ENCODE measurements around the gene MAPK4. TPM values are rescaled to one million over a fixed set of nuclear protein-coding genes. Genes with fewer than 3 reads are reported as not detected.
"Not testable (repeated sequence)": the region's sequence is repeated elsewhere in the genome, so short reads cannot be mapped to it uniquely, and the experiment has no call there.

MAPK4 gene
- 8.9 TPM for polyA plus RNA-seq (ENCODE audit: insufficient read length)
- long read RNA-seq, donor 1 = 0 reads
- long read RNA-seq, donor 2 = 0 reads
- long read RNA-seq, donor 3, full-length matches to known transcripts = 2 of 2 reads
- long read RNA-seq, donor 3, partial matches to known transcripts = 0 of 2 reads
- long read RNA-seq, donor 3, other reads (novel, unspliced or antisense) = 0 of 2 reads
- long read RNA-seq, donor 4 = 0 reads
- long read RNA-seq, donor 5, full-length matches to known transcripts = 2 of 2 reads
- long read RNA-seq, donor 5, partial matches to known transcripts = 0 of 2 reads
- long read RNA-seq, donor 5, other reads (novel, unspliced or antisense) = 0 of 2 reads
- long read RNA-seq, donor 6, full-length matches to known transcripts = 2 of 2 reads
- long read RNA-seq, donor 6, partial matches to known transcripts = 0 of 2 reads
- long read RNA-seq, donor 6, other reads (novel, unspliced or antisense) = 0 of 2 reads
- long read RNA-seq, donor 7, full-length matches to known transcripts = 2 of 2 reads
- long read RNA-seq, donor 7, partial matches to known transcripts = 0 of 2 reads
- long read RNA-seq, donor 7, other reads (novel, unspliced or antisense) = 0 of 2 reads
- long read RNA-seq, donor 8 = 0 reads

GRCh38 chr18:50559752-50560680 is at the start of gene MAPK4:
MAPK4 (plus strand) TSS chr18:50560087; CDS start chr18:50663959, 103,872 bp downstream.
- peak; percentile 50 for DNase-seq

- not testable (repeated sequence) for DNase-seq
Measured at GRCh38 chr18:50517277-50517676, 42.6 kb upstream of the MAPK4 start.

DNA sequence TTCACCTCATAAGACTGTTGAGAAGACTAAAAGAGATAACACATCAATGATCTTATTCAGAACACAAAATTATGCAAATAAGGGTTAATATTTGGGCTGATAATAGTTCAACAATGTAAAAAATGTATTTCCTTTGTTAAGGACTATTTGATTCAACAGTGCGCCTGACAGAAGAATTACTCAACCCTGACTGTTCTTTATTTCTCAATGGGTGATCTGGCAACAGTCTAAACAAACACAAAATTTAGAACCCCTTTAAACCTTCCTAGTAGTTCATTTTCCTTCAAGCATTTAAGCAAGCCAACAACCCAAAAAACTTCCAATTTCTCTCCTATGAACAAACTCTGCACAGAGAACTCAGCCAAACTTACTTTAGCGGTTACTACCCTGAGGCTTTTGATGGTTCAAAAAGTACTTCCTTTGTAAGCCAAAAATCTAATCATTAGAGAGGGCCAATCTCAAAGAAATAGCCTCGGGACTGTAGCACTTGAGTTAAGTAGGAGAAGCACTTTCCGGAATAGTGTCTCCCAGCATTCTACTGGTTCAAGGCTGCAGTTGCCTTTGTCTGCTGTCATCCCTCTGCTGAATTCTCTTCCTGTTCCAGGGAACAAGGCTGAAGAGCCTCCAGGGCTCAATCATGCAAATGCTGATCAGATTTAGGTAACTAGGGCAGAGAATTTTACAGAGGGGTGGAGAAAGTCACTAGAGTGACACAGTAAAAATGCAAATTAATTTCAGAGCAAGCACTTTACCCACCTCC is 40.9 kb upstream of the MAPK4 start:
- DNase-seq = no peak

GRCh38 chr18:50523165-50523564 is 36.7 kb upstream of the MAPK4 start:
- no peak for DNase-seq

- no peak for DNase-seq
Measured at GRCh38 chr18:50527636-50528307, 32.1 kb upstream of the MAPK4 start.

DNA sequence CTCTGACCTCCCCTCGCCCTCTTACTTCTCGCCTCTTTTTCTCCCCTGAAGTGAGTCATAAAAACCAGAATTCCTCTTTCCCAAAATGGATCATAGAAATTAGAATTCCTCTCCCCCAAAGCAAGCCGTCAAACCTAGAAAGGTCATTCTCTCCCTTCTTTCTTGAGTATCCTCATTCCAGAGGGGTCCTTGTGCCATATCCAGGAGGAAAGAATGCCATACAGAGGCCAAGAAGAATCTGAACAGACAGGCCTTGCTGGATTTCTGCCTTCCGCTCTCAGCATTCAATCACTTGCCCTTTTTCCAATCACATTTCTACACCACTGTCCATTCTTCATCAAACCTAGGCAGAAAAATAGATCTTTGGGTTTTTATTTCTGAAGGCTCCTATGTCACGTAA is 31.1 kb upstream of the MAPK4 start:
- no peak for DNase-seq

GRCh38 chr18:50533822-50534221 is 26.1 kb upstream of the MAPK4 start:
- not testable (repeated sequence) for DNase-seq

- DNase-seq = not testable (repeated sequence)
Measured at GRCh38 chr18:50544476-50544875, 15.4 kb upstream of the MAPK4 start.

DNA sequence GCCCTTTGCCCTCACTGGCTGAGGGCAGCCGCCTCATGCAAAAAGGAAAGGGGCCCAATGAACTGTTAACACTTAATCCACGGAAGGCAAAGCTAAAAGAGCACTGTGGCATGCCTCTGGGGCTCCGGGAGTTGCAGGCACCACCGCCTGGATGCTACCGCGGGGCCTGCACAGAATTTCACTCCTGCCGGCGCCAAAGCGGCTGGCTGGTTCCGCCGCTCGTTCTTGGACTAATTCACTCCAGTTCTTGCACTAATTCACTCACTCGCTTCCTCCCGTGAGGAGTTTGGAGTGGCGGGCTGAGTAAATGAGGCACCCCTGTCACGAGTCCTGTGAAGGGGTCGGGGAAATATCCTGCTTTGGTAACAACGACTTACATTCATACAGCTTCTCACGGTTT is 14.0 kb upstream of the MAPK4 start:
- DNase-seq = no peak

DNA sequence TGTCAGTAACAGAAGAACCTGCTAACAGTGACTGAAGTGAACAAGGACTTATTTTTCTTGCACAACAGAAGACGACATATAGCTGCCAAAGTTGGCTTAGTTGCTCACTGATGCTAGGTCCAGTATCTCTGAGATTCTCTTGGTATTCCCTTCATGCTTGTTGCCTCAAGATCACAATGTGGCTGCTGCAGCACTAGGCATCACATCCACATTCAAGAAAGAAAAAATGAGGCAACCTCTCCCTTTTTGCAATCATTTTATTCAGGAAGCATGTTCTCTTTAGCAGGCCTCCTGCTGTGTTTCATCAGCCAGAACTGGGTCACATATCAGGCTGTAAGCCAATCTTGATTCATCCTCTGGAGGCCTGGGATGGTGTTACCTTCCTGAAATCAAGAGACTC is 11.7 kb upstream of the MAPK4 start:
- DNase-seq = no peak

DNA sequence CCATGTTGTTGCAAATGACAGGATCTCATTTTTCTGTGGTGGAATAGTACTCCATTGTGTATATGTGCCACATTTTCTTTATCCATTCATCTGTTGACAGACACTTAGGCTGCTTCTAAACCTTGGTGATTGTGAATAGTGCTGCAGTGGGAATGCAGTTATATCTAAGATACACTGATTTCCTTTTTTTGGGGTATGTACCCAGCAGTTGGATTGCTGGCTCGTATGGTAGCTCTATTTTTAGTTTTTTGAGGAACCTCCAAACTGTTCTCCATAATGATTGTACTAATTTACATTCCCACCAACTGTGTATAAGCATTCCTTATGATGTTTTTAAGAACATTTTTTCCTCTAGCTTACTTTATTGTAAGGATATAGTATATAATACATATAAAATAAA is 8.2 kb upstream of the MAPK4 start:
- DNase-seq = not testable (repeated sequence)

GRCh38 chr18:50558157-50558556 is 1.7 kb upstream of the MAPK4 start:
- no peak for DNase-seq

DNA sequence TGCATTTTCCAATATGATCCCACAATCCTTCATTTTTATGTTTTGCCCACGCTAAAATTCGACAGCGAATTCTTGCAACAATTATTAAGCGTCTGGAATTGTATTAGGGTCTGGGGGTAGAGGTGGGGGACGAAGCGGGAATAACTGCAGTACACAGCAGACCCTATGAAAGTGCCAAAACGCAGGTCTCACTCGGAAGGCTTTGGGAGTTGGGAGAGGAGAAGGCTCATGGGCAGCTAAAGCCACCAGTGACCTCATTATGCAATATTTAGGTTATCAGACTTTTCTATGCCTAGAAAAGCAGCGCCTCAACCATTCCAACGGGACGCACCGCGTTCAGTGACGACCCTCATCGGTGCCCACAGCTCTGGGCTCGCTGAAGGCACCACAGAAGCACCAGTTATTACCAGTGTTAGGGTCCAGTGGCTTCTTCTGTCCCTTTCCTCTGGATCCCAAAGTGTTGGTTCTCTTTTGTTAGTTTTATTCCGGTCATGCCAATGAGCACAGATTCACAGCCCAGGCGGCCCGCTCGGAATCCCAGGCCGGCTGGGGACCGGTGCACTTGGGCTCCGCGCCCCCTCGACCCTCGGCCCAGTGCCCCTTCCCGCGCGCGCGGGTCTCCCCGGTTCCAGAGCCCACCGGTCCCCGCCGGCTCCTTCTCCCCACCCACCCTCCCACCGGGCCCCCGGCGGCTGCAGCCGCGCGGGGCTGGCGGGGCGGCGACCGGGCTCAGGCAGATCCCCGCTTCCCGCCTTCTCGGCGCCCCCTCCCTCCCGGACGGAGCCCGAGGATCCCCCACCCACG is 737 bp upstream of the MAPK4 start:
- no peak for DNase-seq

DNA sequence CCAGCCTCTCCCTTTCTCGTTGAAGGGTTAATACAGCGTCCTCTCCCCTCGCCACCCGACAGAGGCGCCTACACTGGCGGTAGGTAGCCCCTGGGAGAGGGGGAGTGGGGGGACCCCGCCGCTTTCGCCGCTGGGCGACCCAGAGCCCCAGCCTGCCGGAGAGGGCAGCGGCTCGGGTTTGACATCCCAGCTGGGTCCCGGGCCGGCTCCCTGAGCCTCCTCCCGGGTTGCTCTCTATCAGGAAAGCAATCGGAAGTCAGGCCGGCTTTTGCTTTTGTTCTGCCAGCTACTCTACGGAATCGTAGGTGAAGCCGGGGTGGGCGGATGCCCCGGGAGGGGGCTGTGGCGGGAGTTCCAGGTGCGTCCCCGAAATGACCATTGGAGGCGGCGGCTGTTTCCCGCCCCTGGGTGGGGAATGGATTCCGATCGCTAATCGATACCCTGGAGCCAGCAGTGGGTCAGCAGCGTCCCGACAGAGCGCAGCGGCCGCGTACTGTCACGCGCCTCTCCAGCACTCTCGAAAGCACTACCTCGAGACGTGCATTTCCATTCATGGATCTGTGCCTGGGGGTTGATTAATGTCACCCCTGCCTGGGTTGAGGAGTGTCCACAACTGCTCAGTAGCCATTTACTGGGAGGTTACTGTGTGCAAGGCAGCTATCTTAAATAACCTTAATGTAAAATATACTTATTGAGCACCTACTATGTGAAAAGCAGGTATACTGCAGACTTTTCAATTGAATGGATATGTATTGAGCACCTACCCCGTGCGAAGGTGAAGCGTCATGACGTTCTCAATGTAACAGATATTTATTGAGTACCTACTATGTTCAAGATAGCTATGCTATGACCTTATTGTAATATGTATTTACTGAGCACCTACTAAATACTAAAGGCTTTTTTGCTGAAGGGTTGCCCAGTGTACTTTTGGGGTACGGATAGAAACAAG is 1.1 kb downstream of the MAPK4 start:
- DNase-seq = peak; percentile 26

DNA sequence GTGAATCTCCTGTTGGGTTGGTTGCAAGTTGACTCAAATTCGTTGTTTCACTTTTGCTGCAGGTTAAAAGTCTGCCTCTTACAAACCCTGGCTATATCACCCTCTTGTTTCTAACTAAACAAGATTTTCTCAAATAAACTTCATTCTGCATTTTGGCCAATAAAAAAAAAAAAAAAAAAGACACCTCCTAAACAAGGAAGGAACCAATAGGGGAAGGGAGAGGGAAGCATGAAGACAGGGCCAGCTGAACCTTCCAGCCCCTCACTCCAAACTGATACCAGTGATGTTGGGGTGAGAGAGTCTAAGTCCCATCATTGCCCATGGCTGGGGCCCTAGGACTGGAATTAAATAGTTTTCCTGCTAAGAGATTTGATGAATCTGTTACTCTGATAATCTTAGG is 2.4 kb downstream of the MAPK4 start:
- not testable (repeated sequence) for DNase-seq

DNA sequence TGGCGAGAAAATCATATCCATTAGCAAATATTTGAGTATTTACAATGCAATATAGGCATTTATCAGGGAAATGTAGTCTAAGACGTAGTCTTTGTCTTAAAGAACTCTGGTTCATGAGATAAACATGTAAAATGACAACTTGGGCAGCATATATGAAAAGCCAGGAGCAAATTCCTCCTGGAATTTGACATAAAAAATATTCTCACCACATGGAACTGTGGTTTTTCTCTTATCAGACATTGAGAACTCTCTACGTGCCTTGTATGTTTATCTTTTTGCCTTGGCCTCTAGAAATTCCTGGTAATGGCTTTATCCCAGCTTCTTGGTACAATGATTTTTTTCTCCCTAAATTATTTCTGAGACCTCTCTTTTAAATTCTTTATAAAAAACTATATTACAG is 2.8 kb downstream of the MAPK4 start:
- DNase-seq = no peak

DNA sequence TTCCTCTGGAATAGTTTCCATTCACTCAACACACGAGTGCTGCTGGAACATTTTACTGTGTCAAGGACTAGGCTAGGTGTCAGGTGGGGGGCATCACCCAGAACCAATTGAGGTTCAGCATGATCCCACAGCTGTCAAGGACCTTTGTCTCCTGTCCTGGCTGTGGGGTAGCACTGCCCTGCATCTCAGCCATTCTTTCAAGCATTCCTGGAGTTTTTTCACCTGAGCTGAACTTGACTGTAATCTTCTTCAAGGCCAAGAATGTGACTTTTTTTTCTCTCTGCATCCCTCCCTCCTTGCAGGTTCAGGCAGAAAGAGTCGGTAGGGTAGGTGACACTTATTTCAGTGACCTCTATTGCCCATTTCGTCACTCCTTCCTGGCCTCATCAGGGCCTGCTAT is 3.5 kb downstream of the MAPK4 start:
- no peak for DNase-seq

- no peak for DNase-seq
Measured at GRCh38 chr18:50569930-50570329, 10.0 kb downstream of the MAPK4 start.

- DNase-seq = no peak
Measured at GRCh38 chr18:50571606-50572005, 11.7 kb downstream of the MAPK4 start.
